ENCODE results near the gene MRTO4.
"Not testable (repeated sequence)": the region's sequence is repeated elsewhere in the genome, so short reads cannot be mapped to it uniquely, and the experiment has no call there.

Gene MRTO4

GRCh38 chr1:19222979-19223824 is 28.4 kb upstream of the MRTO4 start:
- DNase-seq (ENCODE audit: low read depth) = peak; percentile 45

- no peak for DNase-seq (ENCODE audit: low read depth)
Measured at GRCh38 chr1:19229229-19229628, 22.4 kb upstream of the MRTO4 start.

- peak; percentile 63 for DNase-seq (ENCODE audit: low read depth)
Measured at GRCh38 chr1:19229828-19230325, 21.7 kb upstream of the MRTO4 start.

GRCh38 chr1:19231736-19232523 is 19.7 kb upstream of the MRTO4 start:
- DNase-seq (ENCODE audit: low read depth) = not testable (repeated sequence)

GRCh38 chr1:19232524-19232846 is 19.1 kb upstream of the MRTO4 start:
- peak; percentile 73 for DNase-seq (ENCODE audit: low read depth)

- no peak for DNase-seq (ENCODE audit: low read depth)
Measured at GRCh38 chr1:19234224-19234623, 17.4 kb upstream of the MRTO4 start.

- DNase-seq (ENCODE audit: low read depth) = no peak
Measured at GRCh38 chr1:19239876-19240275, 11.7 kb upstream of the MRTO4 start.

GRCh38 chr1:19240673-19241538 is 10.7 kb upstream of the MRTO4 start:
- DNase-seq (ENCODE audit: low read depth) = peak; percentile 74

- no peak for DNase-seq (ENCODE audit: low read depth)
Measured at GRCh38 chr1:19250629-19251304, 838 bp upstream of the MRTO4 start.

- no peak for DNase-seq (ENCODE audit: low read depth)
Measured at GRCh38 chr1:19254416-19254815, 2.8 kb downstream of the MRTO4 start.

GRCh38 chr1:19255288-19255687 is 3.7 kb downstream of the MRTO4 start:
- DNase-seq (ENCODE audit: low read depth) = no peak

- DNase-seq (ENCODE audit: low read depth) = not testable (repeated sequence)
Measured at GRCh38 chr1:19256301-19256700, 4.7 kb downstream of the MRTO4 start.

GRCh38 chr1:19257178-19257914 is 5.7 kb downstream of the MRTO4 start:
- DNase-seq (ENCODE audit: low read depth) = peak; percentile 36

- no peak for DNase-seq (ENCODE audit: low read depth)
Measured at GRCh38 chr1:19258353-19258752, 6.7 kb downstream of the MRTO4 start.

- DNase-seq (ENCODE audit: low read depth) = peak; percentile 89
Measured at GRCh38 chr1:19260211-19261138, 8.9 kb downstream of the MRTO4 start.

- no peak for DNase-seq (ENCODE audit: low read depth)
Measured at GRCh38 chr1:19262047-19262446, 10.4 kb downstream of the MRTO4 start.

- no peak for DNase-seq (ENCODE audit: low read depth)
Measured at GRCh38 chr1:19262744-19263143, 11.1 kb downstream of the MRTO4 start.

GRCh38 chr1:19268445-19268844 is 16.8 kb downstream of the MRTO4 start:
- no peak for DNase-seq (ENCODE audit: low read depth)

- not testable (repeated sequence) for DNase-seq (ENCODE audit: low read depth)
Measured at GRCh38 chr1:19269427-19270342, 18.1 kb downstream of the MRTO4 start.

All from iris pigment epithelial cell (primary cell).